ENCODE data around the gene SRD5A2.
A peak's percentile ranks its signal among the peaks of the same experiment; 100 is the strongest.
"Not testable (repeated sequence)": the region's sequence is repeated elsewhere in the genome, so short reads cannot be mapped to it uniquely, and the experiment has no call there.

Gene SRD5A2

DNA sequence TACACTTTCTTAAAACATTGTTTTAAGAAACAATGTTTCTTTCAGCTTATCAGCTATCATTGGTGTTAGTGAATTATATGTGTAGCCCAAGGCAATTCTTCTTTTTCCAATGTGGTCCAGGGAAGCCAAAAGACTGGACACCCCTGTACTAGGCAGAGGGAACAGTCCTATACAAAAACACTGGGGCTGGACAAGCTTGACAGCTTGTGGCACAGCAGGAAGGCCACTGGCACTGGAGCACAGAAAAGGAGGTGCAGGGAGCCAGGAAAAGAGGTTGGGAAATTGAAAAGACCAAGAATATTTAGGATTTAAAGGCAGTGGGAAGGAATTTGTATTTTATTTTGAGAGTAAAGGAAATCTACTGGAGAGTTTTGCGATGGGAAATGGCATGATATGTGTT is 47.7 kb downstream of the SRD5A2 start:
- DNase-seq (ENCODE audit: low read depth) = no peak

DNA sequence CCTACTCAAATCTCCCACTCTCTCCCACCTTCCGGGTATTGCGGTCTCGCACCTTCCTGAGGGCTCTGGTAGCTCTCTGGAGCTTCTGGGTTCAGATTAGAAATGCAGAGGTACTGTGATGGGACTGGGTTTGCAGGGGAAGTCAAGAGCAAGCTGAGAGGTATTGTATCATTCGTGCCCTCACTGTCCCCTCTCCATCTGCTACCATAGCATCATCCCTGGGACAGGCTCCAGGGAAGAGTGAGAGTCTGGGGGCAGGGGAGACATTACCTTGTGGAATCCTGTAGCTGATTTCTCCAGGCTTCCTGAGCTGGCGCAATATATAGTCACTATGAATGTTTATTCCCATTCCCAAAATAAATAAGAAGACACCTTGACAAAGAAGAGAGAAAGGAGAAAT is 49.6 kb downstream of the SRD5A2 start:
- DNase-seq (ENCODE audit: low read depth) = no peak

DNA sequence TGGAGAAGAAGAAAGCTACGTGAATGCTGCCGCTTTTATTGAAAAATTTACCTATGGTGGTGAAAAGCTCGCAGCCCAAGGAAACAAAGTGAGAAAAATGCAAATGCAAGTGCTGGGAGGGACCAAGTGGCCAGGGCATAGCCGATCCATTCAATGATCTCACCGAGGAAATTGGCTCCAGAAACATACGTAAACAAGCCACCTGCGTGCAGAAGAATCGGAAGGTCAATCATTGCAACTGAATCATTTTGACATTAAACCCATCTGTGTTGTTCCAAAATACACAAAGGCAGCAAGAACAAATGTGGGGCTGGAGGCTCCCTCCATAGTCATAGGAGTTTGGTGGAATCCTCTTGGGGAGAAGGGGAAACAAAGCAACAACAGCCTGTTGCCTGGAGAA is 51.5 kb downstream of the SRD5A2 start:
- no peak for DNase-seq (ENCODE audit: low read depth)

DNA sequence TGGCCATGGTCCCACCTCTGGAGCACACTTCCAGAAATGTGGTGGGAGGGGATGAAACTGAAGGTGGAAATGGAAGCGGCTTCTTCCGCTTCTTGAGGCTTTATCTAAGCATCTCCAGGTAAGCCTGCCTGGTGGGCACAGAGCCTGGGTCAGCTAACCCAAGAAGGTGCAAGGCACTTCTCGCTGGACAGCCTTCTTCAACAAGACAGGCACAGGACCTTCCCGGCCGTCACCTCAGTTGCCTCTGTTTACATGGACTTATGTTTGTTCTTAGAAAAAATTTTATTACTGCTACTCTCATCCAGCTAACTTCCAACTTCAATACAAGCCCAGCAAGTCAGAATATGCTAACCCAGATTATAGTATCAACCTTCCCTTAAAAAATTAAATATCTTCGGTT is 51.9 kb downstream of the SRD5A2 start:
- no peak for DNase-seq (ENCODE audit: low read depth)

DNA sequence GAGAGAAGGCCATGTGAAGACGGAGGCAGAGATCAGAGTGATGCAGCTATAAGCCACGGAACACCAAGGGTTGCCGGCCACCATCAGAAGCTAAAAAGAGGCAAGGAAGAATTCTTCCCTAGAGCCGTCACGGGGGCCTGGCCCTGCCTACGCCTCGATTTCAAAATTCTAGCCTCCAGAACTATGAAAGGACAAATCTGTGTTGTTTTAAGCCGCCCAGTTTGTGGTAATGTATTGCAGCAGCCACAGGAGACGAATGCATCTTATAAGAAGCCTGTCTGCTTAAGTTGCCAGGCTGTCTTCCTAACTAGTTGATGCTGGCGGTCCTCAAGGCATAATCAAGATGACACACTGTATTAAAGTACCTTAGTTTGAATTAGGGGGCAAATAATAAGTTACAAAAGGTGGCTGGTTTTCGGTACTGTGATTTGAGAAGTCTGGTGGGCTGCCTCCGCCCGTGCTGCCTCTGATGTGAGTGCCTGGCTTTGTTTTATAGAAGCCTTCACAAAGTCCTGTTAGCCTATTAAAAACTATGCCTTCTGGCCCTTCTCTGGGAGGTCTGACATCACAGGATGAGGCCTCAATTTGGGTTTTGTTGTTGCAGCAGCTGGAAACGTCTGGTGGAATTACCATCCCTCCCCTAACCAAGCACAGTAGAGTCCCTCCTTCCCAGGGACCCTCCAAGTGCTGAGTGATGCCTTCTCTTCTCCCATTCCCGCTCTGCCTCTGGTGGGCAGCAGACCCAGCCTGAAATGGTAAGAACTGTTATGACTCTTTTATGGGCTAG is 53.6 kb downstream of the SRD5A2 start:
- DNase-seq (ENCODE audit: low read depth) = peak; percentile 28

DNA sequence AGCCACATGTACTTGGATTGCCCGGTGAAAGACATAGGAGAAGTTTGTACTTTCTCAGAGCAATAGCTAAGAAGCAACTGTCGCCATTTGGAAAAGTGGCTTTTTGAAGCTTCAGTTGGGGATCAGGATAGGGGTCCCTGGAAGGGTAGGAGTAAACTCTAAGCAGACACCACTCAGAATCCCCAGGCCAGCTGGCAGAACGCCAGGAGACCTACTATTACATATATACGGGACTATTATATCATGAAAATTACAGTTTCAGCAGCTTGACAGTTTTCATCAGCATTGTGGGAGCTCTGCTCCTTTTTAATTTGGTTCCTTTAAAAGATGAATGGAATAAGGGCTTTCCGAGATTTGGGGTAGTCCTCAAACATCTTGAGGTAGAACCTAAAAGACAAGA is 54.9 kb downstream of the SRD5A2 start:
- DNase-seq (ENCODE audit: low read depth) = no peak

DNA sequence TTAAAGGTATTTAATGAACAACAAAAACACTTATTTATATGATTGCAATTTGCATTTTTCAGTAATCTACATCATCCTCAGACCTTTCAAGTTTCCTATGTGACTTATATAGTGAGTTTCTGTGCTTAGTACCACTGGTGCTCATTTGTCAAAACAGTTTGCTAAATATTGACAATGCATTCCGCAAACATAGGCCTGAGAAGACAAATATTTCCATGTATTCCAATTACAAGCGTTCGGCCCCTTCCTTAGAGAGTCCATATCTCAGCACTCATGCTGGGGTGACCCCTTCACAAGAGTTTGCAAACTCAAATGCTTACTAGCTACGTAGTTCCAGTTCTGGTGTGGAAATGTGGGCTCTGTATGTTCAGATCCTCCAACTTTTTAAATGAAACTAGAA is 56.1 kb downstream of the SRD5A2 start:
- DNase-seq (ENCODE audit: low read depth) = no peak

DNA sequence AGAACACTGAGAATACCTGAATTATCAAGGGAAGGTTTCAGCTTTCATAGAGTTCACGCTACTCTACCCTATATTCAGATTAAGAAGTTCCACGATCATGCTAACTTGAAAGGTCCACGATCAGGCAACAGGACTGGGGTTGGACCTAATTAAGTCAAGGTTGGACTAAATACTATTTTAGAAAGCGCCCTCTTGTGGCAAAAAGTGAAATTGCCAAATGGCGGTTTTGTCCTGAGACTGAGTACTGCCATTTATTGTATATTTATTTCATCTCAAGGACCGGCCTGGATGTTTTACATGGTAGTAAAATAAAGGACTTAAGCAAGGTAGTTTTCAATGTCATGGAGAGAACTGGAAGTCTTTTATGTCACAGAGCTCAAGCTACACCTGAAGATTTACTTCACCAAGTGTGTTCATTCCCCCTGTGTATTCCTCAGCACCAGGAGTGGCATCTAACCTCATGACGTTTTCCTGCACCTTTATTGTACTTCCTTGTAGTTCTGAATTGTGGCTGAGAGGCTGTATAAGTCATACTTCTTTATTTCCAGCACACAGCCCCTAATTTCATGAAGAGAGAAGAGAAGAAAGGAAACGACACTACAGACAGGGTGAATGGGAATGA is 56.8 kb downstream of the SRD5A2 start:
- DNase-seq (ENCODE audit: low read depth) = peak; percentile 62

DNA sequence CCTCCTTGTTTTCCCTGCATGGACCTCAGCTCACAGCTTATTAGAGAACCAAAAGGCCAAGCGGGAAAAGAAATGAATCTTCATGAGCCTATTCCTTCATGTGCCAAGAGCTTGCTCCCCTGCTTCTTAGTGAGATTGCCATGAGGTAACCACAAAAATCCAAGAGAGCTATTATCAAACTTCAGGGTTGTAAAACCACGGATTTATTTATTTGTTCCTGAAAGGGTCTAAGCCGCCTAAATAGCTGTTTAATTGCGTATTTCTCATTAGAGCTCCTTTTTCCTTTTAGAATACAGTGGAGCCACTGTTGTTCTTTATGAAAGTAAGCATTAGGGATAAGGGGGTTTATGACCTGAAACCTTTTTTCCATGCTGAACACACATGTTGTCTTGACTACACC is 58.0 kb downstream of the SRD5A2 start:
- DNase-seq (ENCODE audit: low read depth) = peak; percentile 74

DNA sequence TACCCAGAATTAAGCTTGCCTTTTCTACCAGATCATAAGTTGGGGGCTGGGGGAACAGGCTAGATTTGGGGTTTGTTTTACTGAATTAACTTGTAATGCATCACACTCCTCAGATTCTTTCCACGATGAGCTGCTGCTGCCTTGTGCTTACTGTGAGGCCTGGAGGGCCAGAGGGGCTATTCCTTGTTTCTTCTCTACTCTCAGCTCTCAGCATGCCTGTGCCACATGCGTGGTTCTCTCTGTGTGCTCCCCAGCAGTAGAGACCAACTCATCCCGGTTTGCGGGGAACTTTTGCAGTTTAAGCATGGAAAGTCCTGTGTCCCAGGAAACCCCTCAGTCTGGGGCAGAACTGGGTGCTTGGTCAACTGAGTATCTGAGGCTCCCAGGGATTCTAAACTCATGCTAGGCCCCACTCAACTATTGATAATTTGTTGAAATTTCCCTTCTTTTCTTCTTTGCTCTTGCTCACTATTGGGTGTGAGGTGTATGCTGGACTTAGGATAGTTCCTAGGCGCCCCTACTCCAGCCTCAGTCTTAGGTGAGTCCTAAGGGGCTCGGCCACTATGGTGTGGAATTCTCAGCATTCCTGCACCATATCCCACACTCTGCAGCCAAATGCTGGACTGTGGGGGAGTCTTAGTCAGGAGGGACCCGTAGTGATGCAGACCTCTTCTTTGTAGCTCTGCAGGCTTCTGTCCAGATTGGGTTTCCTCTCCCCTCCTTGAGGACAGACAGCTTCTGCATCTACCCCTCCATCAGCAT is 63.1 kb downstream of the SRD5A2 start:
- DNase-seq (ENCODE audit: low read depth) = no peak

DNA sequence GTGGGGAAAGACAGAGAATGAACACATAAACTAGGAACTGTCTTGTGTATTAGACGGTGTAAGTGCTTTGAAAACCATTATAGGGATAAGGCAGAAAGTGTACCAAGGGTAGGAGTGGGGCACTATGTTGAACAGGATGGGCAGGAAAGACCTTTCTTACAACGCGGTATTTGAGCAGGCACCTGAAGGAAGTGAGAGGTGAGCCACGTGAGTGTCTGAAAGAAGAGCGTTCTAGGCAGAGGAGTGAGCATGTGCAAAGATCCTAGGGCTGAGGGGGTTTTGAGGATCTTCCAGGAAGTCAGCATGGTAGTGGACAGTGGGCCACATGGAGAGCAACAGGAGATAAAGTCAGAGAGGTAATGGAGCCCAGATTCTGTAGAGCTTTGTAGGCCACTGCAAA is 65.2 kb downstream of the SRD5A2 start:
- no peak for DNase-seq (ENCODE audit: low read depth)

DNA sequence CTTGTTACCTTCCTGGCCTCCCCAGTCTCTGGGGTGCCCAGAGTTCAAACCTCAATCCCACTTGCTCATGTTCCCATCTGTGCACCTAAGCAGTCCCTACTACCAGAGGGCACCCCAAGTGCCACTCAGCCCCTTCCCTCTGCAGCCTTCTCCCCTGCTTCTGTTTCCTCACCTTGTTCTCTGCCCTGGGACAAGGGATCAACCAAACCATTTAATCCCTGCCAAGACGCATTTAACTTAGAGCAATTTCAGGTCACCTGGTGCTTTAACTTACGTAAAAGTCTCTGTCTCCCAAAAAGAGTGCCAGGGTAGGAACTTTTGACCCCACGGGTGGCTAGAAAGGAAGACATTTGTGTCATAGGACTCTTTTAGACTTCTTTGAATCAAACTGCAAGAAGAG is 67.2 kb downstream of the SRD5A2 start:
- DNase-seq (ENCODE audit: low read depth) = no peak

DNA sequence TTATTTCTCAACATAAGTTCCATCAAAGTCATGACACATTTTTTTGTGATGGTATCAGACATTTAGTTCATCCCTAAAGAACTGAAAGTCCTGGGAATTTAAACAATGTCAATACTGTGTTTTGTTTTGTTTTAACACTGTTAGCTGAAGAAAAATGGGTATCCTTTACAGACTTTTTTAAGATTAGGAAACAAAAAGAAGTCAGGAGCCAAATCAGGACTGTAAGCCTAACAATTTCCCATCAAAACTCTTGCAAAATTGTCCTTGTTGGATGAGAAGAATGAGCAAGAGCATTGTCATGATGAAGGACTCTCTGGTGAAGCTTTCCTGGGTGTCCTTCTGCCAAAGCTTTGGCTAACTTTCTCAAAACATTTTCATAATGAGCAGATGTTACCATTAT is 69.4 kb downstream of the SRD5A2 start:
- peak; percentile 58 for DNase-seq (ENCODE audit: low read depth)

DNA sequence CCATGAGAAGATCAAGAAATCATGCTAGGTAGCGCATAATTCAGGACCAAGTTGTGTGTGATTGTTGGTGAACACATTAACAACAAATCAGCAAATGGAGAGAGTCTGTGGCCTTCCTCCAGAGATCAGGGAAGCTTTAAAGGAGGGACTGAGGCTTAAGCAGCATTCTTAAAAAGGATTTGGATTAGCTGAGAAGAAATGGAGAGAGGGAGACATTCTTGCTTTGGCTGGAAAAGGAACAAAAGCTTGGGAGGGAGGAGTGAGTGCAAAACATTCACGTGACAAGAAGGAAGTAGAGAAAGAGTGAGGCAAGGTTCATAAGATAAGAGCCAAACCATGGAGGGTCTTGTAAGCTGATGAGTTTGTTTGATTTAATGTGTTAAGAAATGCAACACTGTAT is 75.6 kb downstream of the SRD5A2 start:
- no peak for DNase-seq (ENCODE audit: low read depth)

DNA sequence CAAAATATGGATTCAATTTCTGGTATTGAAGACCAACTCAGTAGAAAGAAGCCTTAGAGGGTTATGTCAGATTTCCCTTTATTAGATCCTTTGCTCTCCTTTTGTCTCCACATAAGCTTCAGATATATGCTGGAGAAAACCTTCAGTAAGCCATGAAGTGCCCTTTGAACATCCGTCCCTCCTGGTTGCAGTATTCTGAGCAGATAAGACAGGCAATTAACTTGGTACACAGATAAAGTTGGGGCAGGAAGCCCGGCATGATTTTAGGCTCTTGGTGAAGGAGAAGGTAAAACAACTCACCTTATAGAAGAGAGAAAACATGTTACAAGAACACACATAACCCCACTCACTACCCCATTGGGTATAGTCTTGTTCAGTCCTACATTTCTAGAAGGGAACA is 76.4 kb downstream of the SRD5A2 start:
- DNase-seq (ENCODE audit: low read depth) = no peak

DNA sequence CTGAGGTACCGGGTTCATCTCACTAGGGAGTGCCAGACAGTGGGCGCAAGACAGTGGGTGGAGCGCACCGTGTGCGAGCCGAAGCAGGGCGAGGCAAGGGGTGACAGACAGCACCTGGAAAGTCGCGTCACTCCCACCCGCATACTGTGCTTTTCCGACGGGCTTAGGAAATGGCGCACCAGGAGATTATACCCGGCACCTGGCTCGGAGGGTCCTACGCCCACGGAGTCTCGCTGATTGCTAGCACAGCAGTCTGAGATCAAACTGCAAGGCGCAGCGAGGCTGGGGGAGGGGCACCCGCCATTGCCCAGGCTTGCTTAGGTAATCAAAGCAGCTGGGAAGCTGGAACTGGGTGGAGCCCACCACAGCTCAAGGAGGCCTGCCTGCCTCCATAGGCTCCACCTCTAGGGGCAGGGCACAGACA is 84.3 kb downstream of the SRD5A2 start:
- DNase-seq (ENCODE audit: low read depth) = not testable (repeated sequence)

DNA sequence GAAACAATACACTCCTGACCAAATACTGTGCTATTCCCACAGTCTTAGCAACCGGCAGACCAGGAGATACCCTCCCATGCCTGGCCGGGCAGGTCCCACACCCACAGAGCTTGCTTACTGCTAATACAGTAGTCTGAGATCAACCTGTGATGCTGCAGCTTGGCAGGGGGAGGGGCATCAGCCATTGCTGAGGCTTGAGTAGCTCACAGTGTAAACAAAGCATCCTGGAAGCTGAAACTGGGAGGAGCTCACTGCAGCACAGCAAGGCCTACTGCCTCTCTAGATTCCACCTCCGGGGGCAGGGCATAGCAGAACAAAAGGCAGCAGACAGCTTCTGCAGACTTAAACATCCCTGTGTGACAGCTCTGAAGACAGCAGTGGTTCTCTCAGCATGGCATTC is 91.4 kb downstream of the SRD5A2 start:
- peak; percentile 83 for DNase-seq (ENCODE audit: low read depth)

DNA sequence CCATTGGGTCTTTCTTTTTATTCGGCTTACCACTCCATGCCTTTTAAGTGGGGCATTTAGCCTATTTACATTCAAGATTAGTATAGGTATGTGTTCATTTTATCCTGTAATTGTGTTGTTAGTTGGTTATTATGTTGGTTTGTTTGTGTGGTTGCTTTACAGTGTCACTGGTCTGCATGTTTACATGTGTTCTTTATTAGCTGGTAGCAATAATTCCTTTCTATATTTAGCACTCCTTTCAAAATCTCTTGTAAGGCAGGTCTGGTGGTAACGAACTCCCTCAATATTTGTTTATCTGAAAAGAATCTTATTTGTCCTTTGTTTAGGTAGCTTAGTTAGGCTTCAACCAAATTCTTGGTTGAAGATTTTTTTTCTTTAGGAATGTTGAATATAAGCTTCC is 97.5 kb downstream of the SRD5A2 start:
- DNase-seq (ENCODE audit: low read depth) = no peak

DNA sequence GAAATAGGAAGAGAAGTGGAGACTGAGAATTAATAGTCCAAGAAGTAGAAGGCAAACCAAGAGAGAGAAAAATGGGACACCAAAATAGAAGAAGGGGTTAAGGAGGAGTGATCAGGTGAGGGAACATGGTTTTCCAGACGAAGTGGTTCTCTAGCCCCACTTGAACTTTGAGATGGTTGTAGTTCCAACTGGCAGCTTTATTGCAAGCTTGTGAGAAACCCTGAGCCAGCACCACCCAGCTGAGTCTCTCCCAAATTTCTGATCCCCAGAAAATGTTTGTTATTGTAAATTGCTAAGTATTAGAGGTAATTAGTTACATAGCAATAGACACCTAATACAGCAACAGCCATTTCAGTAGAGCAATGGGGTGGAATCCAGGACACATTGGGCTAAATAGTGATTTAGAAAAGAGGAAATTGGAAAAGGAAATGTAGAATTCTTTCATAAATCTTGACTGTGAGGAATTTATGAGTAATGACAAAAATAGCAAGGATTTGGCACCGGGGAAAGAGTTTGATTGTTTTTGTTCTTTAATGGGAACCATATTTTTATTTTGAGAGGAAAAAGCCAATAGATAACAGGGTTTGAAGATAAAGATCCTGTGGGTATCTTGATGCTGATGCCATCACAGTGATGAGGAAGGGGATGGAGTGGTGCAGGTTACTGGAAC is 104.1 kb downstream of the SRD5A2 start:
- DNase-seq (ENCODE audit: low read depth) = peak; percentile 79

DNA sequence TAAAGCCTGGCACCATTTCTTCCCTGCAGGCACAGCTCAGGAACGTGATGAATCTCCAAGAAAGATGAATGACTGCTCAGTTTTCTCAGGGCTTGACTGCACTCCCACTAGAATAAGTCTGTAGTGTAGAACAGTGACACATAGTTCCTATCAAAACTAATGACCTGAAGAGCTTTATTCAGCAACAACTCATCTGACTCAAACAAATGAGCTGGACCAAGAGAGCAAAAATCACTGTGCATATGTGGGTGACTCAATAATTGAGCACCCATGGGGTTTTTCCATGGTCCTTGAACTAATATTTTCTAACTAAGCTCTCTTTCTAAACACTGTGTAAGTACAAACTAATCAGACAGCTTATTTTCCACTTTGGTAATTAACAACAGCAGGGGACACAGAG is 105.0 kb downstream of the SRD5A2 start:
- peak; percentile 87 for DNase-seq (ENCODE audit: low read depth)

DNA sequence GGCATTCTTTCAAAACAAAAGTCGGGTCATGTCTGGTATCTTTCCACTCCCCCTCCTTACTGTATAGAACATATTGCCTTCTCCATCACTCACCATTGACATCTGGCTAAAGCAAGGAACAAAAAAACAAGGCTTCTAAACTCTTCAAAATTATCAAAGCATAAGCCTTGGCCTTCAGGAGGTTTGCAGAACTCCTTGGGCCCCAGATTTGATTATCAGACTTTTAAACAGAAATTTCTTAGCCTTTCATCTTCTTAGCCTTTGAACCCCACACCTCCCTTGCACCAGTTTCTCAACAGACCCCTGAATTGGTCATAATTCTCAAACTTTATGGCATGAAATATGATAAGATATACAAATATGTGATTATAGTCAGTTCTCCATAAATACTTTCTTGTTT is 106.4 kb downstream of the SRD5A2 start:
- no peak for DNase-seq (ENCODE audit: low read depth)

Measured in EH (cell line).